Measurements from ENCODE around the gene MPPED1. TPM values are rescaled to one million over a fixed set of nuclear protein-coding genes. Genes with fewer than 3 reads are reported as not detected.

Gene MPPED1
- total RNA-seq, 1 experiment from 2014 or later: 0.28 TPM

- Histone ChIP-seq H3K23ac (ENCODE audit: insufficient read length, low read depth, low read length) (no peak overlapping the region), H3K14ac (ENCODE audit: insufficient read depth, low read length) (no peak overlapping the region), H3K4ac (ENCODE audit: low read depth, low read length) (no peak overlapping the region), H4K5ac (ENCODE audit: insufficient read length, low read depth, low read length) (no peak overlapping the region), H3K9ac (ENCODE audit: extremely low read depth, insufficient read length, low read length) (no peak overlapping the region), H3K4me1 (ENCODE audit: insufficient read depth, low read length) (no peaks in the 10 kb centered on the region), H2AK5ac (ENCODE audit: insufficient read length, low read length) (no peak overlapping the region), H2AFZ (ENCODE audit: low read length) (no peak overlapping the region), H3K27ac (ENCODE audit: insufficient read length, low read depth, low read length) (no peak overlapping the region), H2BK20ac (ENCODE audit: low read depth, low read length, poor library complexity, severe bottlenecking) (no peak overlapping the region), H3K79me1 (ENCODE audit: insufficient read depth, low read depth, low read length, poor library complexity, severe bottlenecking) (no peaks in the 10 kb centered on the region), H4K20me1 (ENCODE audit: control insufficient read depth, insufficient read depth, insufficient read length) (no peaks in the 10 kb centered on the region), H3T11ph (ENCODE audit: low read length) (no peak overlapping the region), H4K91ac (ENCODE audit: insufficient read length, low read depth, low read length) (no peak overlapping the region), H2BK15ac (ENCODE audit: low read depth, low read length) (no peak overlapping the region), H4K8ac (replicated peaks; ENCODE audit: insufficient read length, low read depth, low read length) (no peak overlapping the region), H3K79me2 (ENCODE audit: insufficient read depth, low read length) (no peaks in the 10 kb centered on the region), H3K4me2 (ENCODE audit: insufficient read depth, insufficient read length, low read length) (no peak overlapping the region), H3K56ac (ENCODE audit: insufficient read length, low read depth, low read length) (no peak overlapping the region), H2BK120ac (ENCODE audit: low read depth, low read length, poor library complexity, severe bottlenecking) (no peak overlapping the region), H3K27me3 (ENCODE audit: insufficient read depth, low read length) (no peaks in the 10 kb centered on the region), H2BK5ac (ENCODE audit: insufficient read length, low read length) (no peak overlapping the region), H2BK12ac (ENCODE audit: insufficient read length, low read depth, low read length) (no peak overlapping the region), H3K23me2 (ENCODE audit: insufficient read length, low read depth, low read length, poor library complexity, severe bottlenecking) (no peaks in the 10 kb centered on the region), H3K18ac (ENCODE audit: insufficient read length, low read depth, low read length) (no peak overlapping the region), H3K9me3 (ENCODE audit: control insufficient read depth, low read depth, low read length) (no peaks in the 10 kb centered on the region)
- TF ChIP-seq, protein P1, sequence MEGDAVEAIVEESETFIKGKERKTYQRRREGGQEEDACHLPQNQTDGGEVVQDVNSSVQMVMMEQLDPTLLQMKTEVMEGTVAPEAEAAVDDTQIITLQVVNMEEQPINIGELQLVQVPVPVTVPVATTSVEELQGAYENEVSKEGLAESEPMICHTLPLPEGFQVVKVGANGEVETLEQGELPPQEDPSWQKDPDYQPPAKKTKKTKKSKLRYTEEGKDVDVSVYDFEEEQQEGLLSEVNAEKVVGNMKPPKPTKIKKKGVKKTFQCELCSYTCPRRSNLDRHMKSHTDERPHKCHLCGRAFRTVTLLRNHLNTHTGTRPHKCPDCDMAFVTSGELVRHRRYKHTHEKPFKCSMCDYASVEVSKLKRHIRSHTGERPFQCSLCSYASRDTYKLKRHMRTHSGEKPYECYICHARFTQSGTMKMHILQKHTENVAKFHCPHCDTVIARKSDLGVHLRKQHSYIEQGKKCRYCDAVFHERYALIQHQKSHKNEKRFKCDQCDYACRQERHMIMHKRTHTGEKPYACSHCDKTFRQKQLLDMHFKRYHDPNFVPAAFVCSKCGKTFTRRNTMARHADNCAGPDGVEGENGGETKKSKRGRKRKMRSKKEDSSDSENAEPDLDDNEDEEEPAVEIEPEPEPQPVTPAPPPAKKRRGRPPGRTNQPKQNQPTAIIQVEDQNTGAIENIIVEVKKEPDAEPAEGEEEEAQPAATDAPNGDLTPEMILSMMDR (conservative IDR thresholded peaks at IDR 0.05): no peak
- DNase-seq: no peak
- H3K36me3 Mint-ChIP-seq (ENCODE audit: insufficient read depth in 1 of 3, low read depth in 3 of 3): no peaks in the 10 kb centered on the region; a peak in 1 of 7 replicates
- no peak overlapping the region for H3K4me3 Mint-ChIP-seq
- WGBS (ENCODE audit: extremely low coverage, insufficient read length, low lambda C conversion rate): no CpG with 5 or more reads among the region's 14 CpGs
- H3K9me3 Mint-ChIP-seq: peaks cover 0 to 3% of the 10 kb centered on the region in 2 experiments; a peak in 1 of 5 replicates
- no peaks in the 10 kb centered on the region for H3K4me1 Mint-ChIP-seq
- peaks cover 2% of the 10 kb centered on the region; the same call in 1 of the 2 replicates for H3K27me3 Mint-ChIP-seq (ENCODE audit: low read depth)
- H3K27ac Mint-ChIP-seq: no peak overlapping the region
Observed at GRCh38 chr22:43516386-43516785, 104.6 kb downstream of the MPPED1 start.

Measured in H9 (cell line).